BJ (cell line): ENCODE results near the gene POLR1D. TPM values are rescaled to one million over a fixed set of nuclear protein-coding genes. Genes with fewer than 3 reads are reported as not detected.

ENCODE experiments used
- CTCF ChIA-PET: fragments of 350-600 bp; formaldehyde crosslinking; extraction: SDS; loops from one replicate; lab custom pipeline; 2021; ENCODE audit warnings: antibody characterized with exemption, inconsistent platforms; lab: Yijun Ruan, JAX
- POLR2A ChIA-PET: fragments of 300-600 bp; sonication (Branson Sonifier 250); formaldehyde crosslinking; extraction: SDS; loops from one replicate; lab custom pipeline; 2021; ENCODE audit warnings: antibody characterized with exemption; lab: Charles Lee
- DNase-seq: peaks from one replicate; pipeline ENCODE4 v3.0.0-alpha.2; 2011; ENCODE audit warnings: low read depth
- H3K27me3 ChIP-seq: 2 replicates; pipeline ENCODE4 v1.6.0; 2011; ENCODE audit warnings: low read length; ENCODE audit not compliant: control insufficient read depth, insufficient read depth
- H3K36me3 ChIP-seq: 2 replicates; pipeline ENCODE4 v1.5.1; 2011; ENCODE audit warnings: low read length; ENCODE audit not compliant: control insufficient read depth, insufficient read depth
- H3K4me3 ChIP-seq: 2 replicates; pipeline ENCODE4 v1.5.1; 2011; ENCODE audit warnings: low read depth, mild to moderate bottlenecking, control low read depth, low read length
- CTCF ChIP-seq: IDR thresholded peaks from 2 replicates; pipeline ENCODE4 v1.5.1; 2011; ENCODE audit warnings: low read depth, mild to moderate bottlenecking, control low read depth, inconsistent platforms, low read length, moderate library complexity; ENCODE audit not compliant: insufficient read depth
- polyA plus RNA-seq: library from polyadenylated mRNA; depleted of rRNA; stranded (reverse); fragments of >200 nt; gene quantifications from 2 replicates; pipeline ENCODE4 v1.2.3, GENCODE V29; 2011

POLR1D gene
- polyA plus RNA-seq, 1 experiment, result 79.4 TPM

- DNase-seq, result no peak
- H3K4me3 ChIP-seq, result no peak overlapping the region
- H3K36me3 ChIP-seq, result peaks cover 6% of the 10 kb centered on the region
- POLR2A ChIA-PET, result no interaction called here
- H3K27me3 ChIP-seq, result no peaks in the 10 kb centered on the region
- no peak for TF ChIP-seq CTCF
- CTCF ChIA-PET, result no interaction called here
These were observed 33.1 kb downstream of the POLR1D start for GRCh38 chr13:27654816-27655215.

- H3K36me3 ChIP-seq, result peaks cover 2% of the 10 kb centered on the region; the same call in 1 of the 2 replicates
- POLR2A ChIA-PET, result no interaction called here
- H3K27me3 ChIP-seq, result no peaks in the 10 kb centered on the region
- H3K4me3 ChIP-seq, result no peak overlapping the region
- DNase-seq, result no peak
- no peak for TF ChIP-seq CTCF
- CTCF ChIA-PET, result interaction anchor here (1.2 kb wide), 1 partner anchor 9 kb away, joined by 3 read pairs; no protein-coding TSS in a partner anchor
These were observed 36.0 kb downstream of the POLR1D start for GRCh38 chr13:27657724-27658123.

GRCh38 chr13:27658546-27658945, 36.9 kb downstream of the POLR1D start:
- Histone ChIP-seq H3K36me3 (peaks cover 2% of the 10 kb centered on the region; the same call in 1 of the 2 replicates), H3K4me3 (no peak overlapping the region), H3K27me3 (no peaks in the 10 kb centered on the region)
- ChIA-PET POLR2A (interaction anchor here (0.6 kb wide), 1 partner anchor 15 kb away, joined by 3 read pairs; no protein-coding TSS in a partner anchor), CTCF (interaction anchor here (0.9 to 1.2 kb wide), 2 partner anchors 8 to 10 kb away, joined by 3 to 5 read pairs; no protein-coding TSS in a partner anchor)
- peak; percentile 18 for DNase-seq
- no peak for TF ChIP-seq CTCF

- DNase-seq, result no peak
- no peaks in the 10 kb centered on the region for H3K27me3 ChIP-seq
- TF ChIP-seq CTCF, result no peak
- ChIA-PET POLR2A (interaction anchor here (0.6 kb wide), 1 partner anchor 15 kb away, joined by 3 read pairs; no protein-coding TSS in a partner anchor), CTCF (interaction anchor here (0.8 to 0.9 kb wide), 2 partner anchors 9 to 299 kb away, joined by 3 to 5 read pairs; no protein-coding TSS in a partner anchor)
- H3K4me3 ChIP-seq, result no peak overlapping the region
- H3K36me3 ChIP-seq, result peaks cover 2% of the 10 kb centered on the region; the same call in 1 of the 2 replicates
These were observed 37.6 kb downstream of the POLR1D start for GRCh38 chr13:27659145-27659865.

GRCh38 chr13:27660511-27660910, 38.8 kb downstream of the POLR1D start:
- H3K4me3 ChIP-seq, result no peak overlapping the region
- H3K27me3 ChIP-seq, result no peaks in the 10 kb centered on the region
- DNase-seq, result no peak
- no peak for TF ChIP-seq CTCF
- ChIA-PET CTCF (interaction anchor here (1.2 to 1.3 kb wide), 2 partner anchors 16 to 40 kb away, joined by 3 read pairs; partner anchors contain the start of gene LNX2), POLR2A (no interaction called here)
- peaks cover 2% of the 10 kb centered on the region; the same call in 1 of the 2 replicates for H3K36me3 ChIP-seq
